ENCODE measurements around the gene CNTN1. TPM values are rescaled to one million over a fixed set of nuclear protein-coding genes. Genes with fewer than 3 reads are reported as not detected.

CNTN1 gene
- total and polyA plus RNA-seq, 2 donors (not counting 1 experiment from before 2014, with no cell fraction given): not detected

DNA sequence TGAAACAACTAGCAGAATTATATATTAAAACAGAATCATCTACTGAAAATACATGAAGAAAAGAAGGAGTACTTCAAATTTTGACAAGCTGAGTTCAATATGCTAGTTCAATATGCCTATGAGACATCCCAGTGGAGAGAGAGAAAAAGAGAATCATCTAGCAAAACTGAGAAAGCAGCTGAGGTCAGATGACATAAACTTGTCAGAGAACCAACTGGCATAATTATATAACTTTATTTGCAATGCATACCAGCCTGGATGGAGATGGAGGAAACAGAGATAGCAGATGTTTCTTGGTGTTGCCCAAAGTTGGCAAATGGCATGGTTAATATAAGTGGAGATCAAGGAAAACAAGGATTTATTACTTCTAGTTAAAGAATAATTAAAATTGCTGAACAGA, 347.2 kb downstream of the CNTN1 start:
- Histone ChIP-seq H3K27ac (ENCODE audit: low read length in 2 of 2) (no peak overlapping the region), H3K9me3 (ENCODE audit: control extremely low read depth in 1 of 3, control insufficient read depth in 2 of 3, insufficient read depth in 1 of 3, low read length in 2 of 3) (peaks cover 0 to 2% (median 0%) of the 10 kb centered on the region in 3 donors), H3K4me1 (ENCODE audit: control insufficient read depth in 2 of 2, insufficient read depth in 2 of 2, low read length in 2 of 2) (no peaks in the 10 kb centered on the region), H3K9ac (ENCODE audit: low read length) (no peak overlapping the region), H3K79me2 (ENCODE audit: control insufficient read depth, insufficient read depth, low read length) (no peaks in the 10 kb centered on the region), H3K4me2 (replicated peaks; ENCODE audit: low read depth, low read length, poor library complexity, severe bottlenecking) (no peak overlapping the region), H3K4me3 (ENCODE audit: control extremely low read depth in 1 of 5, extremely low read depth in 1 of 5, insufficient read depth in 1 of 5, low read depth in 2 of 5, low read length in 4 of 5) (no peak overlapping the region), H3K27me3 (replicated peaks in 1 of 4; ENCODE audit: control extremely low read depth in 1 of 4, control insufficient read depth in 3 of 4, insufficient read depth in 4 of 4, low read length in 3 of 4) (no peaks in the 10 kb centered on the region), H4K20me1 (ENCODE audit: control insufficient read depth, insufficient read depth, low read length, poor library complexity, severe bottlenecking) (no peaks in the 10 kb centered on the region), H3K36me3 (replicated peaks in 1 of 2; ENCODE audit: control extremely low read depth in 1 of 2, control insufficient read depth in 1 of 2, extremely low read depth in 1 of 2, insufficient read depth in 2 of 2, low read length in 1 of 2) (no peaks in the 10 kb centered on the region), H2AFZ (ENCODE audit: insufficient read depth, low read depth, low read length, poor library complexity, severe bottlenecking) (no peak overlapping the region)
- Mint-ChIP-seq H3K9me3 (ENCODE audit: insufficient read depth) (no peaks in the 10 kb centered on the region), H3K4me1 (no peaks in the 10 kb centered on the region), H3K27me3 (no peaks in the 10 kb centered on the region), H3K4me3 (no peak overlapping the region), H3K27ac (no peak overlapping the region)
- ATAC-seq (ENCODE audit: low read depth) (no peak), DNase-seq (no peak)
- CTCF ChIA-PET: no interaction called here
- POLR2A ChIA-PET: no interaction called here
- intact Hi-C loops (cut with micrococcal nuclease): no loop called here
- TF ChIP-seq, protein P1, sequence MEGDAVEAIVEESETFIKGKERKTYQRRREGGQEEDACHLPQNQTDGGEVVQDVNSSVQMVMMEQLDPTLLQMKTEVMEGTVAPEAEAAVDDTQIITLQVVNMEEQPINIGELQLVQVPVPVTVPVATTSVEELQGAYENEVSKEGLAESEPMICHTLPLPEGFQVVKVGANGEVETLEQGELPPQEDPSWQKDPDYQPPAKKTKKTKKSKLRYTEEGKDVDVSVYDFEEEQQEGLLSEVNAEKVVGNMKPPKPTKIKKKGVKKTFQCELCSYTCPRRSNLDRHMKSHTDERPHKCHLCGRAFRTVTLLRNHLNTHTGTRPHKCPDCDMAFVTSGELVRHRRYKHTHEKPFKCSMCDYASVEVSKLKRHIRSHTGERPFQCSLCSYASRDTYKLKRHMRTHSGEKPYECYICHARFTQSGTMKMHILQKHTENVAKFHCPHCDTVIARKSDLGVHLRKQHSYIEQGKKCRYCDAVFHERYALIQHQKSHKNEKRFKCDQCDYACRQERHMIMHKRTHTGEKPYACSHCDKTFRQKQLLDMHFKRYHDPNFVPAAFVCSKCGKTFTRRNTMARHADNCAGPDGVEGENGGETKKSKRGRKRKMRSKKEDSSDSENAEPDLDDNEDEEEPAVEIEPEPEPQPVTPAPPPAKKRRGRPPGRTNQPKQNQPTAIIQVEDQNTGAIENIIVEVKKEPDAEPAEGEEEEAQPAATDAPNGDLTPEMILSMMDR (IDR thresholded peaks at IDR 0.05): no peak
- TF ChIP-seq EZH2 (IDR thresholded peaks at IDR 0.05; ENCODE audit: borderline replicate concordance, insufficient read depth, low read depth, low read length, poor library complexity, severe bottlenecking): no peak

DNA sequence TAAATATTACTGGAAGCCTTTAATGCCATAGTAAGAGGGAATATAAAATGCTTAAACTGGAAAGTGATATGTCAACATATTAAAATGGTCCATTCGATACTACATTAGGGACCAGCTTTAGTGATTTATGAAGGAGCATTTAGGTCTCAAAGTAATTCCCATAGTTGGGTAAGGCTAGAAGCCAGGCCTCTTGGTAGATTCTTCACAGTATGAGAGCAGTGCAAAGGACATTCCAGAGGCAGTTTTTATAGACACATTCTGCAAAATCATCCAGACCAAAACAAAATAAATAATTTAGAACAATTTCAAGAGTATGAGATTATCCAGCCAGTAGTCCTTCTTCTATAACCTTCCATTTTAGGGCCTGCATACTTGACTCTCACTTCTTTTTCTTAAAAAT, 353.3 kb downstream of the CNTN1 start:
- Mint-ChIP-seq H3K27me3 (no peaks in the 10 kb centered on the region), H3K27ac (no peak overlapping the region), H3K4me3 (no peak overlapping the region), H3K4me1 (no peaks in the 10 kb centered on the region), H3K9me3 (ENCODE audit: insufficient read depth) (no peaks in the 10 kb centered on the region)
- Histone ChIP-seq H3K4me1 (ENCODE audit: control insufficient read depth in 2 of 2, insufficient read depth in 2 of 2, low read length in 2 of 2) (no peaks in the 10 kb centered on the region), H3K79me2 (ENCODE audit: control insufficient read depth, insufficient read depth, low read length) (no peaks in the 10 kb centered on the region), H4K20me1 (ENCODE audit: control insufficient read depth, insufficient read depth, low read length, poor library complexity, severe bottlenecking) (no peaks in the 10 kb centered on the region), H3K27ac (ENCODE audit: low read length in 2 of 2) (no peak overlapping the region), H3K27me3 (replicated peaks in 1 of 4; ENCODE audit: control extremely low read depth in 1 of 4, control insufficient read depth in 3 of 4, insufficient read depth in 4 of 4, low read length in 3 of 4) (no peaks in the 10 kb centered on the region), H3K4me2 (replicated peaks; ENCODE audit: low read depth, low read length, poor library complexity, severe bottlenecking) (no peak overlapping the region), H3K4me3 (ENCODE audit: control extremely low read depth in 1 of 5, extremely low read depth in 1 of 5, insufficient read depth in 1 of 5, low read depth in 2 of 5, low read length in 4 of 5) (no peak overlapping the region), H3K9me3 (ENCODE audit: control extremely low read depth in 1 of 3, control insufficient read depth in 2 of 3, insufficient read depth in 1 of 3, low read length in 2 of 3) (no peaks in the 10 kb centered on the region), H2AFZ (ENCODE audit: insufficient read depth, low read depth, low read length, poor library complexity, severe bottlenecking) (no peak overlapping the region), H3K9ac (ENCODE audit: low read length) (no peak overlapping the region), H3K36me3 (replicated peaks in 1 of 2; ENCODE audit: control extremely low read depth in 1 of 2, control insufficient read depth in 1 of 2, extremely low read depth in 1 of 2, insufficient read depth in 2 of 2, low read length in 1 of 2) (no peaks in the 10 kb centered on the region)
- CTCF ChIA-PET: no interaction called here
- intact Hi-C loops (cut with micrococcal nuclease): no loop called here
- WGBS (ENCODE audit: insufficient coverage): no CpG with 5 or more reads among the region's 1 CpG
- ATAC-seq (ENCODE audit: low read depth) (no peak), DNase-seq (no peak)
- TF ChIP-seq, protein P1 (IDR thresholded peaks at IDR 0.05): no peak
- TF ChIP-seq EZH2 (IDR thresholded peaks at IDR 0.05; ENCODE audit: borderline replicate concordance, insufficient read depth, low read depth, low read length, poor library complexity, severe bottlenecking): no peak
- POLR2A ChIA-PET: no interaction called here
